Peyer's patch (tissue), 4 donors: ENCODE data around the gene PDZD2.

Experiments used
- CTCF ChIP-seq, 6 experiments: fragments of 450-650 bp in 4 of 6; fragments of 200-600 bp in 2 of 6; sonication (generic) in 1 of 6; IDR thresholded peaks; one replicate each; pipeline ENCODE4 v1.5.1; 2017 to 2019; ENCODE audit warnings: antibody characterized with exemption in 6 of 6, mild to moderate bottlenecking in 3 of 6, moderate library complexity in 1 of 6
- POLR2A ChIP-seq, 2 donors: fragments of 450-650 bp; IDR thresholded peaks; one replicate each; pipeline ENCODE4 v1.5.1; 2017; ENCODE audit warnings: antibody characterized with exemption in 2 of 2, mild to moderate bottlenecking in 2 of 2, moderate library complexity in 2 of 2

- TF ChIP-seq CTCF (IDR thresholded peaks at IDR 0.05): no peak
- no peak for TF ChIP-seq POLR2A (IDR thresholded peaks at IDR 0.05)
Observed at GRCh38 chr5:31748458-31749172, 109.7 kb downstream of the PDZD2 start.
